Keratinocyte (primary cell): ENCODE data around the gene TRPM3. TPM values are rescaled to one million over a fixed set of nuclear protein-coding genes. Genes with fewer than 3 reads are reported as not detected.
"Not testable (repeated sequence)": the region's sequence is repeated elsewhere in the genome, so short reads cannot be mapped to it uniquely, and the experiment has no call there.

Experiments
- DNase-seq: peaks from one replicate; pipeline ENCODE4 v3.0.0-alpha.2; 2011; ENCODE audit warnings: low read depth, missing footprints, low spot score
- FAIRE-seq: peaks from 2 replicates; lab custom pipeline; 2011; peaks lifted over from hg19 to GRCh38; lab: Jason Lieb, UNC
- H2AFZ ChIP-seq: 2 replicates; pipeline ENCODE4 v1.6.0; 2012; ENCODE audit warnings: low read length, control low read depth, inconsistent platforms; ENCODE audit not compliant: control insufficient read depth
- H3K27ac ChIP-seq: 2 replicates; pipeline ENCODE4 v1.5.1; 2011; ENCODE audit warnings: low read length; ENCODE audit not compliant: control insufficient read depth, insufficient read depth
- H3K27me3 ChIP-seq: 3 replicates; pipeline ENCODE4 v1.6.0; 2011; ENCODE audit warnings: low read length; ENCODE audit not compliant: control insufficient read depth, insufficient read depth; ENCODE audit errors: extremely low read depth
- H3K36me3 ChIP-seq, 2 experiments: 2 replicates in 1 of 2; 3 replicates in 1 of 2; pipeline ENCODE4 v1.5.1; 2011; ENCODE audit warnings: low read length in 2 of 2, mild to moderate bottlenecking in 1 of 2; ENCODE audit not compliant: control insufficient read depth in 2 of 2, insufficient read depth in 2 of 2; ENCODE audit errors: extremely low read depth in 1 of 2
- H3K4me1 ChIP-seq: 3 replicates; pipeline ENCODE4 v1.5.1; 2011; ENCODE audit warnings: low read length; ENCODE audit not compliant: control insufficient read depth, insufficient read depth; ENCODE audit errors: extremely low read depth
- H3K4me2 ChIP-seq: 3 replicates; pipeline ENCODE4 v1.6.0; 2011; ENCODE audit warnings: low read depth, low read length; ENCODE audit not compliant: control insufficient read depth, insufficient read depth; ENCODE audit errors: extremely low read depth
- H3K4me3 ChIP-seq, 3 experiments: fragments of 200-600 bp in 1 of 3; sonication (generic) in 1 of 3; 2 replicates in 2 of 3; 3 replicates in 1 of 3; pipeline ENCODE4 v1.5.1; 2011 to 2016; ENCODE audit warnings: low read length in 3 of 3, mild to moderate bottlenecking in 3 of 3, control low read depth in 2 of 3, inconsistent platforms in 1 of 3, low read depth in 1 of 3, mixed read lengths in 1 of 3, mixed run types in 1 of 3, moderate library complexity in 1 of 3; ENCODE audit not compliant: control insufficient read depth in 2 of 3, insufficient read depth in 2 of 3; ENCODE audit errors: extremely low read depth in 1 of 3
- H3K79me2 ChIP-seq: 2 replicates; pipeline ENCODE4 v1.6.0; 2012; ENCODE audit warnings: low read length; ENCODE audit not compliant: control insufficient read depth, insufficient read depth
- H3K9ac ChIP-seq: 3 replicates; pipeline ENCODE4 v1.6.0; 2011; ENCODE audit warnings: low read length; ENCODE audit not compliant: control insufficient read depth, insufficient read depth; ENCODE audit errors: extremely low read depth
- H3K9me1 ChIP-seq: 3 replicates; pipeline ENCODE4 v1.6.0; 2011; ENCODE audit warnings: low read length; ENCODE audit not compliant: control insufficient read depth, insufficient read depth; ENCODE audit errors: extremely low read depth
- H3K9me3 ChIP-seq: 2 replicates; pipeline ENCODE4 v1.5.1; 2012; ENCODE audit warnings: low read depth, low read length; ENCODE audit not compliant: control insufficient read depth
- H4K20me1 ChIP-seq: 3 replicates; pipeline ENCODE4 v1.6.0; 2011; ENCODE audit warnings: low read length; ENCODE audit not compliant: control insufficient read depth, insufficient read depth; ENCODE audit errors: extremely low read depth
- EZH2 ChIP-seq: IDR thresholded peaks from one replicate; pipeline ENCODE4 v1.6.1; 2012; ENCODE audit warnings: inconsistent platforms, mild to moderate bottlenecking, low read length, moderate library complexity
- dilution Hi-C: fragments of 300-500 bp; cut with MboI; formaldehyde crosslinking; loops from one replicate; pipeline ENCODE4 v1.7.0; 2020; ENCODE audit warnings: low sequenced_read_pairs; ENCODE audit not compliant: extremely low pct_ligation_motif_present
- polyA plus RNA-seq, 5 experiments: library from polyadenylated mRNA; depleted of rRNA in 3 of 5; stranded (reverse) in 3 of 5; stranded (forward) in 1 of 5; unstranded in 1 of 5; fragments of >200 nt; gene quantifications; 1 replicate in 1 of 5; 2 replicates in 3 of 5; 3 replicates in 1 of 5; pipeline versions ENCODE4 v1.2.1 to v1.2.3, GENCODE V29; 2011 to 2012; ENCODE audit warnings: missing spikeins in 2 of 5, low read depth in 1 of 5, low replicate concordance in 1 of 5
- TF ChIP-seq, protein P1 (sequence below), 3 experiments: IDR thresholded peaks in 1 of 3; conservative IDR thresholded peaks in 1 of 3; optimal IDR thresholded peaks in 1 of 3; 2 replicates in 2 of 3; 3 replicates in 1 of 3; pipeline versions ENCODE3 to v1.5.1; 2011; ENCODE audit warnings: low read length in 3 of 3, mild to moderate bottlenecking in 3 of 3, moderate library complexity in 2 of 3, control low read depth in 1 of 3, inconsistent platforms in 1 of 3; ENCODE audit not compliant: insufficient read depth in 2 of 3; ENCODE audit errors: extremely low read depth in 1 of 3

Gene TRPM3
- polyA plus RNA-seq, 1 donor (not counting 4 experiments of a cell fraction or from before 2014, with no cell fraction given) = 0.03 TPM

DNA sequence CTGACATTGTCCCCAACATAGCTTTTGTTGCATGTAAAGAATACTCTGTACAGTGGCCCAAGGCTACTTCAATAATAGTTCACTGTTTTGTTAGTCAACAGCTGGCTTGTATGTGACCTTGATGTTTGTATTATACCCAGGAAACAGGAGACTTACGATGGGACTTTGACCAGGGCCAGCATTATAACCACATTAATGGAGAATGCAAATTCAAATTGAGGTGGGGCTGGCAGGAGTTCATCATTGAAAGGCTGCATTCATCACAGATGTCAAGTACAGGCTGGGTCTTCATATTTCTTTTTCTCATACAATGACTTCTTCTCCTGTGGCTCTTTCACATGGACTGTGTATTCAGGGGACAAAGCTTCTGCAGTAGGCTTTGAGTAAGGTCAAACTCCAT lies 414.6 kb downstream of the TRPM3 start:
- H3K36me3 ChIP-seq, H3K9ac ChIP-seq, H3K9me1 ChIP-seq, H3K79me2 ChIP-seq, FAIRE-seq, dilution Hi-C loops, H3K4me1 ChIP-seq, H3K9me3 ChIP-seq, H3K4me3 ChIP-seq, H3K27me3 ChIP-seq, H4K20me1 ChIP-seq, H3K4me2 ChIP-seq, DNase-seq, H2AFZ ChIP-seq, H3K27ac ChIP-seq: not testable (repeated sequence)

DNA sequence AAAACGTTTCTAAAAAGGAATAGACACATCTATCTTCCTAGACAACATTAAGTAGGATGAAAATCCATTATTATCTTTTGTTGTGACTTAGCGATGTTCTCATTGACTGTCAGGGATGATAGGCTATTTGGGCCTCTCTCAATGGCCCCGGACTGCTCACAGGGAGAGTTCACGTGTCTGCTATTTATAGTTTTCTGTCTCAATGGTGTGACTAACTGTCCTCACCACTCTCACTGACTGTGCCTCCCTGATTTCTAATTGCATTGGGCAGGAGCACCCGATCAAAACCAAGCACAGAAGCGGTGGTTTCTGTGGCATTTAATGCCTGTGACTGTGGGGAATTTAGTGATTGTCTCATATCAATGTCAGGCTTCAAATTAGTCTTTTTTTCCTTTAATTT lies 420.3 kb downstream of the TRPM3 start:
- H3K27me3 ChIP-seq = no peaks in the 10 kb centered on the region
- H3K27ac ChIP-seq = no peak overlapping the region
- H2AFZ ChIP-seq = no peak overlapping the region
- H3K9ac ChIP-seq = no peak overlapping the region
- no peaks in the 10 kb centered on the region for H3K9me1 ChIP-seq
- H3K79me2 ChIP-seq = no peaks in the 10 kb centered on the region
- H3K9me3 ChIP-seq = no peaks in the 10 kb centered on the region
- no peaks in the 10 kb centered on the region for H3K4me1 ChIP-seq
- no peaks in the 10 kb centered on the region for H4K20me1 ChIP-seq
- no peak overlapping the region for H3K4me3 ChIP-seq
- no peaks in the 10 kb centered on the region for H3K36me3 ChIP-seq
- FAIRE-seq (no peak), DNase-seq (no peak)
- no peak for TF ChIP-seq EZH2
- no peak overlapping the region for H3K4me2 ChIP-seq
- dilution Hi-C loops = no loop called here

DNA sequence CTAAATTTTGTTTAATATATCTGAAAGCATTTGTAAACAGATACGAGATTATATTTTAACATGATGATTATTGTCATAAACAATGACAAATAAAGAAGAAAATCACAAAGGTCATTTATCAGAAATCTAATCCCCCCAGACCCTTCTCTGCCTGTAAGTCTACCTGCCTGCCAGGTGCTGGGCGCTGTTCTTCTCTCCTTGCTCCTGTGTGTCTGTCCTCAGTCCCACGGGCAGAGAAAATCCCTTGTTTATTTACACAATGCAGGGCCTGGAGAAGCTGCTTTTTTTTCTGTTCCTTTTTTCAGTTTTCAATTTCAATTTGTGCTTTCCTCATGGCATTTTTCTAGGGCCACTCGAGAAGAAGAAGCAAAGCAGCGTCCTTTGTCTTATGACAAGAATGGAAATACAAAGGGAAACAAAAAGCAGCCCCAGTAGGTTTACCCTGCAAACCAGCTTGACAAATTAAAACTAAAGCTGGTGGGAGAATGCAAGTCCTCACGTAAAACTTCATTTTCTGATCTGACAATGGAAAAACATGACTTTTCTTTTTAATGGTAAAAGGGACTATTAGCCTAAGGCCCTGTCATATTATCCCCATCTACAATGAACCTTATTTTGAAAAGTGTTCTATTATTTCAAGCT lies 424.6 kb downstream of the TRPM3 start:
- H3K79me2 ChIP-seq = no peaks in the 10 kb centered on the region
- dilution Hi-C loops = no loop called here
- H3K9me3 ChIP-seq = no peaks in the 10 kb centered on the region
- FAIRE-seq (no peak), DNase-seq (no peak)
- no peak overlapping the region for H2AFZ ChIP-seq
- H3K27ac ChIP-seq = no peak overlapping the region
- no peak overlapping the region for H3K9ac ChIP-seq
- no peaks in the 10 kb centered on the region for H3K4me1 ChIP-seq
- no peaks in the 10 kb centered on the region for H3K9me1 ChIP-seq
- H3K4me2 ChIP-seq = no peak overlapping the region
- H3K27me3 ChIP-seq = no peaks in the 10 kb centered on the region
- TF ChIP-seq, protein P1, sequence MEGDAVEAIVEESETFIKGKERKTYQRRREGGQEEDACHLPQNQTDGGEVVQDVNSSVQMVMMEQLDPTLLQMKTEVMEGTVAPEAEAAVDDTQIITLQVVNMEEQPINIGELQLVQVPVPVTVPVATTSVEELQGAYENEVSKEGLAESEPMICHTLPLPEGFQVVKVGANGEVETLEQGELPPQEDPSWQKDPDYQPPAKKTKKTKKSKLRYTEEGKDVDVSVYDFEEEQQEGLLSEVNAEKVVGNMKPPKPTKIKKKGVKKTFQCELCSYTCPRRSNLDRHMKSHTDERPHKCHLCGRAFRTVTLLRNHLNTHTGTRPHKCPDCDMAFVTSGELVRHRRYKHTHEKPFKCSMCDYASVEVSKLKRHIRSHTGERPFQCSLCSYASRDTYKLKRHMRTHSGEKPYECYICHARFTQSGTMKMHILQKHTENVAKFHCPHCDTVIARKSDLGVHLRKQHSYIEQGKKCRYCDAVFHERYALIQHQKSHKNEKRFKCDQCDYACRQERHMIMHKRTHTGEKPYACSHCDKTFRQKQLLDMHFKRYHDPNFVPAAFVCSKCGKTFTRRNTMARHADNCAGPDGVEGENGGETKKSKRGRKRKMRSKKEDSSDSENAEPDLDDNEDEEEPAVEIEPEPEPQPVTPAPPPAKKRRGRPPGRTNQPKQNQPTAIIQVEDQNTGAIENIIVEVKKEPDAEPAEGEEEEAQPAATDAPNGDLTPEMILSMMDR (optimal IDR thresholded peaks at IDR 0.05 in 1 of 3, IDR thresholded peaks at IDR 0.05 in 1 of 3, conservative IDR thresholded peaks at IDR 0.05 in 1 of 3; ENCODE audit: extremely low read depth in 1 of 3, insufficient read depth in 2 of 3, low read length in 3 of 3) = no peak
- TF ChIP-seq EZH2 = no peak
- H3K4me3 ChIP-seq = no peak overlapping the region
- no peaks in the 10 kb centered on the region for H4K20me1 ChIP-seq
- no peaks in the 10 kb centered on the region for H3K36me3 ChIP-seq
